Neural cell (in vitro differentiated cells): ENCODE data around the gene MAB21L3. TPM values are rescaled to one million over a fixed set of nuclear protein-coding genes. Genes with fewer than 3 reads are reported as not detected.

Source experiments
- H2AFZ ChIP-seq: fragments of 200-600, 300-800 bp; sonication (generic), shearing (Covaris generic); 2 replicates; pipeline ENCODE4 v1.6.0; 2014; ENCODE audit warnings: low read depth, mild to moderate bottlenecking, antibody characterized with exemption, low read length, moderate library complexity
- H3F3A ChIP-seq: fragments of 200-600 bp; shearing (Covaris generic); 2 replicates; pipeline ENCODE4 v1.6.1; 2016; ENCODE audit warnings: mild to moderate bottlenecking, moderate library complexity, mixed read lengths, antibody characterized with exemption, low read length; ENCODE audit not compliant: insufficient read depth, poor library complexity, severe bottlenecking
- H3K27ac ChIP-seq: fragments of 200-600, 300-800 bp; sonication (generic), shearing (Covaris generic); 2 replicates; pipeline ENCODE4 v1.5.1; 2014; ENCODE audit warnings: mild to moderate bottlenecking, low read length, moderate library complexity
- H3K27me3 ChIP-seq: fragments of 300-800, 200-600 bp; sonication (generic), shearing (Covaris generic); 2 replicates; pipeline ENCODE4 v1.6.0; 2014; ENCODE audit warnings: mild to moderate bottlenecking, low read depth, low read length, moderate library complexity; ENCODE audit not compliant: insufficient read depth
- H3K36me3 ChIP-seq: fragments of 300-800, 200-600 bp; sonication (generic), shearing (Covaris generic); 2 replicates; pipeline ENCODE4 v1.5.1; 2014; ENCODE audit warnings: mild to moderate bottlenecking, antibody characterized with exemption, low read length, moderate library complexity; ENCODE audit not compliant: insufficient read depth
- H3K4me2 ChIP-seq: fragments of 300-800, 200-600 bp; sonication (generic), shearing (Covaris generic); 2 replicates; pipeline ENCODE4 v1.6.0; 2014; ENCODE audit warnings: mild to moderate bottlenecking, low read length
- H3K4me3 ChIP-seq: fragments of 300-800, 200-600 bp; sonication (generic), shearing (Covaris generic); 2 replicates; pipeline ENCODE4 v1.5.1; 2014; ENCODE audit warnings: mild to moderate bottlenecking, low read length, moderate library complexity
- H3K79me2 ChIP-seq: fragments of 200-600 bp; shearing (Covaris generic); replicated peaks from 2 replicates; pipeline ENCODE4 v1.6.0; 2014; ENCODE audit warnings: mild to moderate bottlenecking, low read length, moderate library complexity; ENCODE audit not compliant: insufficient read depth
- H3K9ac ChIP-seq: fragments of 300-800, 200-600 bp; sonication (generic), shearing (Covaris generic); 2 replicates; pipeline ENCODE4 v1.6.1; 2016; ENCODE audit warnings: mild to moderate bottlenecking, low read length, mixed read lengths
- H3K9me2 ChIP-seq: fragments of 200-600 bp; shearing (Covaris generic); 2 replicates; pipeline ENCODE4 v1.6.1; 2016; ENCODE audit warnings: mild to moderate bottlenecking, low read length, mixed read lengths; ENCODE audit not compliant: insufficient read depth
- H3K9me3 ChIP-seq: fragments of 200-600, 300-800 bp; sonication (generic), shearing (Covaris generic); 2 replicates; pipeline ENCODE4 v1.6.1; 2016; ENCODE audit warnings: mild to moderate bottlenecking, mixed run types, low read length, moderate library complexity, mixed read lengths
- H4K20me1 ChIP-seq: fragments of 200-600 bp; shearing (Covaris generic); 2 replicates; pipeline ENCODE4 v1.6.1; 2016; ENCODE audit warnings: mild to moderate bottlenecking, mixed run types; ENCODE audit not compliant: insufficient read depth
- EP300 ChIP-seq: fragments of 450-650 bp; conservative IDR thresholded peaks from 2 replicates; pipeline ENCODE4 v1.6.1; 2014; ENCODE audit warnings: antibody characterized with exemption, mild to moderate bottlenecking, moderate library complexity; ENCODE audit not compliant: poor library complexity, severe bottlenecking
- EZH2 ChIP-seq: fragments of 200-600, 300-800 bp; shearing (Covaris generic), sonication (generic); IDR thresholded peaks from 2 replicates; pipeline ENCODE4 v1.6.1; 2014; ENCODE audit warnings: antibody characterized with exemption, low read length, borderline replicate concordance, mild to moderate bottlenecking; ENCODE audit not compliant: insufficient read depth, poor library complexity, severe bottlenecking
- MXI1 ChIP-seq: fragments of 450-650 bp; conservative IDR thresholded peaks from 2 replicates; pipeline ENCODE4 v1.6.1; 2014; ENCODE audit warnings: antibody characterized with exemption, mild to moderate bottlenecking; ENCODE audit not compliant: poor library complexity, severe bottlenecking
- POLR2AphosphoS5 ChIP-seq: IDR thresholded peaks from 2 replicates; pipeline ENCODE4 v1.6.1; 2012
- RAD21 ChIP-seq: fragments of 450-650 bp; conservative IDR thresholded peaks from 2 replicates; pipeline ENCODE4 v1.6.1; 2014; ENCODE audit warnings: antibody characterized with exemption, mild to moderate bottlenecking, moderate library complexity
- SMC3 ChIP-seq: fragments of 450-650 bp; conservative IDR thresholded peaks from 2 replicates; pipeline ENCODE4 v1.6.1; 2014; ENCODE audit warnings: antibody characterized with exemption, mild to moderate bottlenecking, moderate library complexity; ENCODE audit not compliant: poor library complexity
- TAF1 ChIP-seq: IDR thresholded peaks from 2 replicates; pipeline ENCODE4 v1.6.1; 2012; ENCODE audit warnings: low read depth
- polyA plus RNA-seq: library from polyadenylated mRNA; depleted of rRNA; stranded (reverse); fragments of >200 nt; gene quantifications from 2 replicates; pipeline ENCODE4 v1.2.3, GENCODE V29; 2014
- TF ChIP-seq, protein P1 (sequence below): fragments of 450-650 bp; IDR thresholded peaks from 2 replicates; pipeline ENCODE4 v1.5.1; 2014; ENCODE audit warnings: antibody characterized with exemption, mild to moderate bottlenecking, moderate library complexity; ENCODE audit not compliant: poor library complexity, severe bottlenecking
- TF ChIP-seq, protein P2 (sequence below): IDR thresholded peaks from 2 replicates; pipeline ENCODE4 v1.6.1; 2012; ENCODE audit warnings: borderline replicate concordance

Gene MAB21L3
- polyA plus RNA-seq, 1 donor from 2014 or later, result not detected

DNA sequence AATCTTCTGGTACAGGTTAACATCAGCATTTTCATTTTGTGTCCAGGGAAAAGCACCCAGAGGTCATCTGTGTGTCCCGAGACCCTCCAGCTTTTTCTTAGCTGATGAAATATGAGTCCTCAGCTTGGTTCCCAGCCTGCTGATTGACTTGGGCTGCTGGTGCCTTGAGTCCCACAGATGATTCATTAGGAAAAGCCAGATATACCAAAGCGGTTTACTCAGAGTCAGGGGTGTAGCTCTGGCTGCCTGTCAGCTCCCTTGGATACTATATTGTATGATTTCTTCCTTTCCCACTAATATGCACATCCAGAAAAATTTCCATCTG lies 43.7 kb upstream of the MAB21L3 start:
- no peaks in the 10 kb centered on the region for H3K79me2 ChIP-seq
- no peaks in the 10 kb centered on the region for H3K9me3 ChIP-seq
- no peaks in the 10 kb centered on the region for H4K20me1 ChIP-seq
- H2AFZ ChIP-seq, result no peak overlapping the region
- H3K36me3 ChIP-seq, result no peaks in the 10 kb centered on the region
- no peaks in the 10 kb centered on the region for H3F3A ChIP-seq
- no peak overlapping the region for H3K4me2 ChIP-seq
- H3K27me3 ChIP-seq, result no peaks in the 10 kb centered on the region
- no peak overlapping the region for H3K27ac ChIP-seq
- no peak for TF ChIP-seq RAD21
- TF ChIP-seq POLR2AphosphoS5, result no peak
- TF ChIP-seq EZH2, result no peak
- H3K9me2 ChIP-seq, result no peaks in the 10 kb centered on the region
- H3K4me3 ChIP-seq, result no peak overlapping the region
- H3K9ac ChIP-seq, result no peak overlapping the region

DNA sequence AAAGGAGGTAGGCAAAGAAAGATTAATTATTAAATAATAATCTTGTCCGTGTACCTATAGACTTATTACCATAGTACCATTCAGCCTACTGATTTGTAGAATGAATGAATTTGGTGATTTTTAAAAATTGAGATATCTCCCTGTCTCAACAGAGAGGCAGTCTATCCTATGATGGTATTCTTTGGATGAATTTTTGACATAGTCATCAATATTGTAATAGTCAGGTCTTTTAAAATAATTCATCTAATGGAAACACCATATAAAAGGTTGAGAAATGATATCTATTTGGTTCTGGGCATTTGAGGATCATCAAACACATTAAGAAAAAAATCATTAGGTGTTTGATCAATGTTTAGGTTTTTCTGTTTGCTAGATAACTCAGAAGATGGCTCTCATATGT lies 35.6 kb upstream of the MAB21L3 start:
- Histone ChIP-seq H3K27ac (no peak overlapping the region), H3K9ac (no peak overlapping the region), H4K20me1 (no peaks in the 10 kb centered on the region), H3K79me2 (no peaks in the 10 kb centered on the region), H3K27me3 (no peaks in the 10 kb centered on the region), H3K4me3 (no peak overlapping the region), H3K36me3 (no peaks in the 10 kb centered on the region), H3F3A (no peaks in the 10 kb centered on the region), H3K4me2 (no peak overlapping the region), H2AFZ (no peak overlapping the region), H3K9me2 (no peaks in the 10 kb centered on the region), H3K9me3 (no peaks in the 10 kb centered on the region)
- TF ChIP-seq TAF1 (no peak), EP300 (no peak), POLR2AphosphoS5 (no peak), MXI1 (no peak), RAD21 (no peak), EZH2 (no peak), SMC3 (no peak)
- TF ChIP-seq, protein P1, sequence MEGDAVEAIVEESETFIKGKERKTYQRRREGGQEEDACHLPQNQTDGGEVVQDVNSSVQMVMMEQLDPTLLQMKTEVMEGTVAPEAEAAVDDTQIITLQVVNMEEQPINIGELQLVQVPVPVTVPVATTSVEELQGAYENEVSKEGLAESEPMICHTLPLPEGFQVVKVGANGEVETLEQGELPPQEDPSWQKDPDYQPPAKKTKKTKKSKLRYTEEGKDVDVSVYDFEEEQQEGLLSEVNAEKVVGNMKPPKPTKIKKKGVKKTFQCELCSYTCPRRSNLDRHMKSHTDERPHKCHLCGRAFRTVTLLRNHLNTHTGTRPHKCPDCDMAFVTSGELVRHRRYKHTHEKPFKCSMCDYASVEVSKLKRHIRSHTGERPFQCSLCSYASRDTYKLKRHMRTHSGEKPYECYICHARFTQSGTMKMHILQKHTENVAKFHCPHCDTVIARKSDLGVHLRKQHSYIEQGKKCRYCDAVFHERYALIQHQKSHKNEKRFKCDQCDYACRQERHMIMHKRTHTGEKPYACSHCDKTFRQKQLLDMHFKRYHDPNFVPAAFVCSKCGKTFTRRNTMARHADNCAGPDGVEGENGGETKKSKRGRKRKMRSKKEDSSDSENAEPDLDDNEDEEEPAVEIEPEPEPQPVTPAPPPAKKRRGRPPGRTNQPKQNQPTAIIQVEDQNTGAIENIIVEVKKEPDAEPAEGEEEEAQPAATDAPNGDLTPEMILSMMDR, result no peak
- TF ChIP-seq, protein P2, sequence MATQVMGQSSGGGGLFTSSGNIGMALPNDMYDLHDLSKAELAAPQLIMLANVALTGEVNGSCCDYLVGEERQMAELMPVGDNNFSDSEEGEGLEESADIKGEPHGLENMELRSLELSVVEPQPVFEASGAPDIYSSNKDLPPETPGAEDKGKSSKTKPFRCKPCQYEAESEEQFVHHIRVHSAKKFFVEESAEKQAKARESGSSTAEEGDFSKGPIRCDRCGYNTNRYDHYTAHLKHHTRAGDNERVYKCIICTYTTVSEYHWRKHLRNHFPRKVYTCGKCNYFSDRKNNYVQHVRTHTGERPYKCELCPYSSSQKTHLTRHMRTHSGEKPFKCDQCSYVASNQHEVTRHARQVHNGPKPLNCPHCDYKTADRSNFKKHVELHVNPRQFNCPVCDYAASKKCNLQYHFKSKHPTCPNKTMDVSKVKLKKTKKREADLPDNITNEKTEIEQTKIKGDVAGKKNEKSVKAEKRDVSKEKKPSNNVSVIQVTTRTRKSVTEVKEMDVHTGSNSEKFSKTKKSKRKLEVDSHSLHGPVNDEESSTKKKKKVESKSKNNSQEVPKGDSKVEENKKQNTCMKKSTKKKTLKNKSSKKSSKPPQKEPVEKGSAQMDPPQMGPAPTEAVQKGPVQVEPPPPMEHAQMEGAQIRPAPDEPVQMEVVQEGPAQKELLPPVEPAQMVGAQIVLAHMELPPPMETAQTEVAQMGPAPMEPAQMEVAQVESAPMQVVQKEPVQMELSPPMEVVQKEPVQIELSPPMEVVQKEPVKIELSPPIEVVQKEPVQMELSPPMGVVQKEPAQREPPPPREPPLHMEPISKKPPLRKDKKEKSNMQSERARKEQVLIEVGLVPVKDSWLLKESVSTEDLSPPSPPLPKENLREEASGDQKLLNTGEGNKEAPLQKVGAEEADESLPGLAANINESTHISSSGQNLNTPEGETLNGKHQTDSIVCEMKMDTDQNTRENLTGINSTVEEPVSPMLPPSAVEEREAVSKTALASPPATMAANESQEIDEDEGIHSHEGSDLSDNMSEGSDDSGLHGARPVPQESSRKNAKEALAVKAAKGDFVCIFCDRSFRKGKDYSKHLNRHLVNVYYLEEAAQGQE, result no peak

DNA sequence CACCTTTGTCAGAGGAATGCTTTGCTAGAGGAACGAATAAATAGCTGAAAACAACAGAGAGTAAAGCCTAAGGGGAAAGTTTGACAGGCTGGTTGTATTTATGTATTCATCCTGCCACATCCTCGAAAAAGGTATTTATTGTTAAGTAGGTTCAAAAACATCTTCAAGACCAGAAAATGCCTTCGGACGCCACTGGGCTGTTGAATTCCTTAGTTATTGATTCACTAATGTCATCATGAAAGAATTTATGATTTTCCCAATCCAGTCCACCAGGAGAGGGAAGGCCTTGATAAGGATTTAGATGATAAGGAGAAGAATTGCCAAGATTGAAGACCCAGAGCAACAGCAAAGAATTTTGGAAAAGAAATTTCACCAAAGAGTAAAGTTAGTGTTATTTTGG lies 35.2 kb upstream of the MAB21L3 start:
- Histone ChIP-seq H3K36me3 (no peaks in the 10 kb centered on the region), H4K20me1 (no peaks in the 10 kb centered on the region), H3F3A (no peaks in the 10 kb centered on the region), H3K27ac (no peak overlapping the region), H3K27me3 (no peaks in the 10 kb centered on the region), H3K79me2 (no peaks in the 10 kb centered on the region), H3K4me3 (no peak overlapping the region), H3K9ac (no peak overlapping the region), H3K4me2 (no peak overlapping the region), H3K9me2 (no peaks in the 10 kb centered on the region), H2AFZ (no peak overlapping the region), H3K9me3 (no peaks in the 10 kb centered on the region)
- TF ChIP-seq EZH2, result no peak
- no peak for TF ChIP-seq POLR2AphosphoS5
- TF ChIP-seq EP300, result no peak
- TF ChIP-seq RAD21, result no peak
- TF ChIP-seq, protein P1, result no peak
- TF ChIP-seq, protein P2, result no peak
- TF ChIP-seq MXI1, result no peak
- TF ChIP-seq SMC3, result no peak
- no peak for TF ChIP-seq TAF1
